ENCODE data around the gene SPTBN5.
A peak's percentile ranks its signal among the peaks of the same experiment; 100 is the strongest.

Gene SPTBN5

GRCh38 chr15:41893422-41894250 lies at the start of gene SPTBN5:
SPTBN5 (minus strand) TSS chr15:41894053; CDS start chr15:41893497, 556 bp downstream.
- DNase-seq, result no peak

- no peak for DNase-seq
Observed at GRCh38 chr15:41942886-41943285, 49.0 kb upstream of the SPTBN5 start.

GRCh38 chr15:41941644-41942415 lies 48.0 kb upstream of the SPTBN5 start:
- DNase-seq, result no peak

- DNase-seq, result peak; percentile 18
Observed at GRCh38 chr15:41940441-41940857, 46.6 kb upstream of the SPTBN5 start.

- DNase-seq, result no peak
Observed at GRCh38 chr15:41939986-41940385, 46.1 kb upstream of the SPTBN5 start.

- DNase-seq, result no peak
Observed at GRCh38 chr15:41937568-41937923, 43.7 kb upstream of the SPTBN5 start.

- DNase-seq, result peak; percentile 69
Observed at GRCh38 chr15:41936649-41937567, 43.1 kb upstream of the SPTBN5 start.

- DNase-seq, result no peak
Observed at GRCh38 chr15:41936155-41936554, 42.3 kb upstream of the SPTBN5 start.

- no peak for DNase-seq
Observed at GRCh38 chr15:41935566-41936020, 41.7 kb upstream of the SPTBN5 start.

GRCh38 chr15:41934843-41935242 lies 41.0 kb upstream of the SPTBN5 start:
- peak; percentile 72 for DNase-seq

- DNase-seq, result no peak
Observed at GRCh38 chr15:41933771-41934170, 39.9 kb upstream of the SPTBN5 start.

- DNase-seq, result no peak
Observed at GRCh38 chr15:41933326-41933725, 39.5 kb upstream of the SPTBN5 start.

GRCh38 chr15:41932511-41933289 lies 38.8 kb upstream of the SPTBN5 start:
- DNase-seq, result no peak

- DNase-seq, result no peak
Observed at GRCh38 chr15:41932101-41932500, 38.2 kb upstream of the SPTBN5 start.

GRCh38 chr15:41930867-41931222 lies 37.0 kb upstream of the SPTBN5 start:
- DNase-seq, result no peak

- no peak for DNase-seq
Observed at GRCh38 chr15:41930221-41930866, 36.5 kb upstream of the SPTBN5 start.

- DNase-seq, result no peak
Observed at GRCh38 chr15:41928637-41929620, 35.1 kb upstream of the SPTBN5 start.

GRCh38 chr15:41928100-41928499 lies 34.2 kb upstream of the SPTBN5 start:
- DNase-seq, result no peak

GRCh38 chr15:41927536-41927935 lies 33.7 kb upstream of the SPTBN5 start:
- DNase-seq, result no peak

Measured in activated effector memory CD4-positive, alpha-beta T cell treated with Interleukin-2 at 50 U/mL for 16 hours (primary cell).